CD4-positive, alpha-beta T cell treated with Interleukin-2 at 100 ng/mL for 4 hours (primary cell): ENCODE measurements around the gene LACC1.
A peak's percentile ranks its signal among the peaks of the same experiment; 100 is the strongest.

ENCODE experiments used
- DNase-seq: peaks from one replicate; pipeline ENCODE4 v3.0.0-alpha.2; 2020; ENCODE audit warnings: low spot score

The LACC1 gene

DNA sequence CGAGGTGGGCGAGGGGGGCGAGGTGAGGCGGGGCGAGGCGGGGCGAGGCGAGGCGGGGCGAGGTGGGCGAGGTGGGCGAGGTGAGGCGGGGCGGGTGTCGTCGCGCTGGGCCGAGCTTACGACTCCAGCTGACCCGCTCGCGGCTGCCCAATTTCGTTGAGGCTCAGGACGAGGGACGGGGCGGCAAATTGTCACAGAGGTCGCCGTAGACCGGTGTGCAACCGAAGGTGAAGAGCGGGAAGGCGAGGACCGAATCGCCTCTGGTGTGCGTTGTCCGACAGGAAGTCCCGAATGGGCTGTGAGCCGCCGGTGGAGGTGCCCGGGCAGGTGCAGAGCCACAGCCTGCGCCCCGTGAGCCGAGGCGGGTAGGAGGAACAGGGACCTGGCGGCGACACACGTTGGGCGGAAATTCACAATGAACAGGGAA lies at the start of gene LACC1:
Gene LACC1, plus strand, starts transcription at position 150 of the 427 bp plus-strand sequence. CDS start 1,082 bp downstream, outside the sequence.
- peak; percentile 34 for DNase-seq

GRCh38 chr13:43830497-43830881 lies 49.2 kb upstream of the LACC1 start:
- no peak for DNase-seq

- no peak for DNase-seq
Observed at GRCh38 chr13:43831088-43831487, 48.6 kb upstream of the LACC1 start.

DNA sequence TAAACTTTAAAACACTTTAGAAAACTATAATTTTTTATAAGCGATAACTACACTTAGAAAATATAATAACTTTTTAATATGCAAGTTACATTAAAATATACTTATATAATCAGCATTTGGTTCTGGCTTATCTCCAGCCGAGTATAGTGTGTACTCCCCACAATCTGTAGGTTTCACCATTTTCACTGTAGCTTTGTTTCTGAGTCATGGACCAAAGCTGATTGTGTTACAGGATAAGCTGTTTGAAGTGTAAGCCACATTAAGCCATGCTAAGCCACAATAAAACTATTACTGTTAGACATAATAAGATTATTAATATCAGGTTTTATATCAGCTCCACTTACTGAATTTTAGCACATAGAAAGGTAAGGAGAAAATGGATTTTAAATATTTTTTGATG lies 44.0 kb upstream of the LACC1 start:
- no peak for DNase-seq

DNA sequence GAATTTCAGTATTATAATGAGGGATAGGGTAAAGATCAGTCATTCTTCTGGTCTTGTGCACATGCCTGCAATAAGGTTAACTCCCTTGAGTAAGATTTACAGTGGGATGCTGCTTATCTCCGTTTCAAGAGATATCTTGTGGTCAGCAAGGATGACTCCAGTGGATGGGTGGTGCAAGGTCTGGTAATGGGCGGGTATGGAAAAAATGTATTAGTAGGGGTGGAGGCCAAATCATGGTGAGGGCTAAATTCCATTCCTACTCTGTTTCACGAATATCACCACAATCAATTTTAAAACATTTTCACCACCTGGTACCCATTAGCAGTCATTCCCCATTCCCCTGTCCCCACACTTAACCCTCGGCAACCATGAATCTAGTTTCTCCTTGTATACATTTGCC lies 40.8 kb upstream of the LACC1 start:
- no peak for DNase-seq

GRCh38 chr13:43846496-43847158 lies 33.1 kb upstream of the LACC1 start:
- no peak for DNase-seq

DNA sequence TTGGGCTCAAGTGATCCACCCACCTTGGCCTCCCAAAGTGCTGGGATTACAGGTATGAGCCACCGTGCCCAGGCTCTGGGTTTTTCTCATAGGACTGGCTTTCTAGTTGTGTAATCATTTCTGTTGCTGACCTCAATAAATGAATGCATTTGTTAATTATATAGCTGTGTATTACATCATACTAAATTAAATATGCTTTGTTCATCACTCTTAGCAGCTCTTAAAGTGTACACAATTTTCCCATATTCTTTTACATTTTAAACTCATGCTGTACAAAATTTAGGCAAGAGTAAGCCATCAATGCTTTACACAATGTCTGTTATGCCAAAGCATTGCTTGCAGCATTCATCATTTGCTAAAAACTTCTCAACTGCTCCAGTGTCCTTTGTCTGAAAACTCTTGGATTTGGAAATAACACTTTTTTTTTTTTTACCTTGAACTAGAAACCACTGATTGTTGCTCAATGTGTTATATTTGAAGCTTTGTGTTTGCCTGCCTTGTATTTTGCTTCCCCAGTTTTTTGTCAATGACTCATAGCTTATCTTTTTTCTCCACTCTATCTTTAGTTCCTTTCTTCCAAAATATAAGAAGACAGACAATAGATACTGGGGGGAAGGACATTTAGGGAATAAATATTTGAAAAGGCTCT lies 31.6 kb upstream of the LACC1 start:
- no peak for DNase-seq

- DNase-seq: no peak
Observed at GRCh38 chr13:43850873-43851272, 28.8 kb upstream of the LACC1 start.

GRCh38 chr13:43852923-43853404 lies 26.7 kb upstream of the LACC1 start:
- no peak for DNase-seq

DNA sequence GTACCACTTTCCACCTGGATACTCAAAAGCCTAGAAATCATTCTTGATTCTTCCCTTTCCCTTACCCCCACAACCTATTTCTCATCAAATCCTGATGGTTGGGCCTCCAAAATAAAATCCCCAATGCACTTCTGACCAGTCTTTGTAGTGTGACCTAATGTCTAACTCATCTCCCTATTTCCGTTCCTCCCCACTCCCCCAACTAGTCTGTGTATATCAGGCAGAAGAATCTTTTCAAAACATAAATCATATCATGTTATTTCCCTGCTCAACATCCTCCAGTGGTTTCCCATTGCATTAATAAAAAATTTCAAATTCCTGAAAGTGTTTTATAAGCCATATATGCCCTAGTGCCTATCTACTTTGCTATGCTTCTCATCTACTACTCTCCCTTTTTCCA lies 17.8 kb upstream of the LACC1 start:
- DNase-seq: no peak

DNA sequence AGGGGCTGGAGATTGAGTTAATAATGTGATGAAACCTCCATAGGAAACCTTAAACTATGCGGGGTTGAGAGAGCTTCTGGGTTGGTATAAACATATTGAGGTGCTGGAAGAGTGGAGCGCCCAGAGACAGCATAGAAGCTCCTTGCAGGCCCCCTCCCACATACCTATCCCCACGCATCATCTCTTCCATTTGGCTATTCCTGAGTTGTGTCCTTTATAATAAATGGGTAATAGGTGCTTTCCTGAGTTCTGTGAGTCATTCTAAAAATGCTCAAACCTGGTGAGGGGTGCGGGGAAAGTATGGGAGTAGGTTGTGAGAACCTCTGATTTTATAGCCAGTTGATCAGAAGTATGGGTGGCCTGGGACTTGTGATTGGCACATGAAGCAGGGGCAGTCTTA lies 14.8 kb upstream of the LACC1 start:
- no peak for DNase-seq

DNA sequence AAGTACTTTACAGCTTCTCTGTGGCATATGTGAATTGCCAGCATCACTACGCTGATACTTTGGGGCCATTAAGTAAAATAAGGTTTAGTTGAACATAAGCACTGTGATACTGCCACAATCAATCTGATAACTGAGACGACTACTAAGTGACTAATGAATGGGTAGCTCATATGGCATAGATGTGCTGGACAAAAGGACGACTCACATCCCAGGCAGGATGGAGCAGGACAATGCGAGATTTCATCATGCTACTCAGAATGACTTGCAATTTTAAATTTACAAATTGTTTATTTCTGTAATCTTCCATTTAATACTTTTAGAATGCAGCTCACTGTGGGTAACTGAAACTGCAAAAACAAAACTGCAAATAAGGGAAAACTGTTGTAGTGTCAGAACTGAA lies 13.8 kb upstream of the LACC1 start:
- no peak for DNase-seq

DNA sequence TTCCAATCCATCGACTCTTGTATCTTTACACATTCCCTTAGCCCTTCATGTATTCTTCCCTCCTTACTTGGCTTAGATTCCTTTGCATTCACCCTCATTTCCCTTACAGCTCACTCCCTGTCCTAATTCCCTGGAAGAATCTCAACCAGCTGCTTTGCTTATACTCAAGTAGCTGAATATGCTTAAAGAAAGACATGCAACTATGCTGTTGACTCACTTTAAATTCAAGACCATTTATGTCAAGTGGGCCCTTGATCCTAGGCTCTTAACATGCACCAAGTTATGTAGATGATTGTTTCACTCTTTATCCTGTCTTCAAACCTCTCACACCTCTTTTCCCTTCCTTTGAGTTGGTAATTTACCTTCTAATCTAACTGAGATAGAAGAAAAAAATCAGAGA lies 7.5 kb upstream of the LACC1 start:
- DNase-seq: no peak

- DNase-seq: peak; percentile 24
Observed at GRCh38 chr13:43874504-43875092, 5.1 kb upstream of the LACC1 start.

- DNase-seq: no peak
Observed at GRCh38 chr13:43876366-43876765, 3.3 kb upstream of the LACC1 start.

DNA sequence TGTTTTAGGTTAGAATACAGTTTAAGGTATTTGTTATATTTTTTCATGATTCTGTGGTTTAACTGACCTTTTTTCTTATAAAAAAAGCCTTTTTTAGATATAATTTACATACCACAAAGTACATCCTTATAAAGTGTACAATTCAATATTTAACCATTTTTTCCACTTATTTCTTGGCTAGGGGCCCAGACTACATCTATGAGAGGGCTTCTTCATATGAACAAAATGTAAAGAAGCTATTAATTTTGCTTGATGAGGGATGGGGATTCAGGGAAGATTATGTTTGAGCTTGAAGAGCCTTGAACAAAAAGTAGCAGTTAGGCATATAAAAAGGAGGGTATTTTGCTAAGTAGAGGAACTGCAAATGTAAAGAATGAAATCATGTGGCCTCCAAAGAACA lies 2.4 kb upstream of the LACC1 start:
- no peak for DNase-seq

DNA sequence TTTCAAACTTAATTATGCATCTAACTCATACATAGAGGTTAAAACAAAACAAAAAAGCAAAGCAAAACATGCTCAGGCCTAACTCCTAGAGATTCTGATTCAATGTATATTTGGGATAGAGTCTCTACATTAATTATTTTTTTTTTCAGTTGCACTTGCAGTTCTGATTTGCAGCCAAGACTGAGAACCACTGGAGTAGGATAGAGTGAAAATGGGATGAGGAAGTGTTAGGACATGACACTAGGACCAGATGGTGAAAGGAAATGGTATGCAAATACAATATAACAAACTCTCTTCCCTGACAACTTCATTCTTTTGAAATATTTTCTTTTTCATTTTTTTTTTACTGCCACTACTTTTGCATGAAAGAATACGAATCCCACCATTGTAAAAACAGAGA lies 1.9 kb upstream of the LACC1 start:
- no peak for DNase-seq

GRCh38 chr13:43878892-43879754 lies 581 bp upstream of the LACC1 start, which contains the start of gene CCDC122:
Gene CCDC122, minus strand, starts transcription at chr13:43879740. Its CDS starts 10,364 bp downstream, at chr13:43869376.
- DNase-seq: peak; percentile 72

DNA sequence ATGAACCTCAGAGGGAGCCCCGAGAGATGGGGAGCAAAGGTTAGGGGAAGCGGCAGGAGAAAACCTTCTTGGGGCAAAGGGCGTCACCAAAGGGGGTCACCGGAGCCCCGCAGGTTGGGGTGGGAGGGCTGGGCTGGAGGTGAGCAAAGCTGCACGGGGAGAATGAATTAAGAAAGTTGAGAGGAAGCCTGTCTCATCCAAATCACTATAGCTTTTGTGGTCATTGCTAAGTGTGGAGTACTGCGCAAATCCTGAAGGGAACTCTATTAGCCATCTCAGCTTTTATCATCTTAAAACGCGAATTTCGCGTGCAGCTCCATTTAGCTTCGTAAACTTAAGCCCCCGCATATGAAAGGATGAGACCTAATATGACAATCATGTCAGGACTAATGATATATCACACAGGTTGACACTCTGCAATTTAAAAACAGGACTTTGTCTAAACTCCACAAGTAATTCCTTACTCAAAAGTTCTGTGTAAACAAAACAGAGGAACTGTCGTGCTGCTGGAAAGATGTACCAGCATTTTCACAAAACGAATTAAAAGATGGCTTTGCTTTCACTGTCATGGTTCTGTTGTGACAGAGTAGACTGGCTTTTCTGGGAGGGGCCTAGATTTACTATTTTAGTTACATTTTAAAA lies 631 bp downstream of the LACC1 start:
- no peak for DNase-seq

DNA sequence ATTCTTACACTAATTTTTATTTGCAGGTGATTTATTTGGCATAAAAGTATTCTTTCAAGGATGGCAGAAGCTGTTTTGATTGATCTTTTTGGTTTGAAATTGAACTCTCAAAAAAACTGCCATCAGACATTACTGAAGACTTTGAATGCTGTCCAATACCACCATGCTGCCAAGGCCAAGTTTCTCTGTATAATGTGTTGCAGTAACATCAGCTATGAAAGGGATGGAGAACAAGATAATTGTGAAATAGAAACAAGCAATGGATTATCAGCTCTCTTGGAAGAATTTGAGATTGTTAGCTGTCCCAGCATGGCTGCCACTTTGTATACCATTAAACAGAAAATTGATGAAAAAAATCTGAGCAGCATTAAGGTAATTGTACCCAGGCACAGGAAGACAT lies 1.2 kb downstream of the LACC1 start:
- DNase-seq: no peak

- DNase-seq: no peak
Observed at GRCh38 chr13:43881580-43881979, 1.9 kb downstream of the LACC1 start.

GRCh38 chr13:43883631-43884030 lies 3.9 kb downstream of the LACC1 start:
- DNase-seq: no peak
